HEK293 (cell line): ENCODE measurements around the gene STAC2.

Experiments used
- CTCF ChIA-PET: fragments of 350-600 bp; formaldehyde crosslinking; extraction: SDS; loops from one replicate; lab custom pipeline; 2021; ENCODE audit warnings: antibody characterized with exemption; lab: Yijun Ruan, JAX
- POLR2A ChIA-PET: fragments of 300-600 bp; formaldehyde crosslinking; extraction: SDS; loops from one replicate; lab custom pipeline; 2020; ENCODE audit warnings: antibody characterized with exemption, inconsistent platforms; lab: Yijun Ruan, JAX
- H3K27ac ChIP-seq: fragments of 200-500 bp; sonication (Bioruptor generic); 2 replicates; pipeline ENCODE4 v1.5.1; 2014; ENCODE audit warnings: low read depth, low read length, control low read depth, inconsistent platforms; ENCODE audit errors: extremely low read depth
- H3K36me3 ChIP-seq, 2 experiments: fragments of 200-500 bp in 1 of 2; sonication (Bioruptor generic) in 1 of 2; 1 replicate in 1 of 2; 2 replicates in 1 of 2; pipeline ENCODE4 v1.5.1; 2014 to 2017; ENCODE audit warnings: inconsistent platforms in 2 of 2, low read length in 2 of 2; ENCODE audit not compliant: control insufficient read depth in 2 of 2, insufficient read depth in 1 of 2
- H3K4me1 ChIP-seq: fragments of 200-500 bp; sonication (Bioruptor generic); 2 replicates; pipeline ENCODE4 v1.5.1; 2014; ENCODE audit warnings: mild to moderate bottlenecking, low read length, inconsistent platforms; ENCODE audit not compliant: control insufficient read depth, insufficient read depth
- H3K4me3 ChIP-seq: 2 replicates; pipeline ENCODE4 v1.5.1; 2011; ENCODE audit warnings: low read depth, mild to moderate bottlenecking, control low read depth, low read length, moderate library complexity
- H3K9me3 ChIP-seq: fragments of 200-500 bp; sonication (Bioruptor generic); 2 replicates; pipeline ENCODE4 v1.5.1; 2014; ENCODE audit warnings: low read depth, low read length, inconsistent platforms; ENCODE audit not compliant: control insufficient read depth, insufficient read depth
- FEZF1 ChIP-seq: fragments of 450-650 bp; formaldehyde crosslinking; IDR thresholded peaks from 2 replicates; pipeline ENCODE4 v1.5.1; 2016; ENCODE audit warnings: missing biosample characterization, missing genetic modification characterization
- GLIS2 ChIP-seq: fragments of 450-650 bp; formaldehyde crosslinking; IDR thresholded peaks from 2 replicates; pipeline ENCODE4 v1.5.1; 2016; ENCODE audit warnings: missing biosample characterization, missing genetic modification characterization
- KLF1 ChIP-seq: fragments of 450-650 bp; formaldehyde crosslinking; IDR thresholded peaks from 2 replicates; pipeline ENCODE4 v1.5.1; 2016; ENCODE audit warnings: missing biosample characterization, missing genetic modification characterization
- SP3 ChIP-seq: fragments of 450-650 bp; formaldehyde crosslinking; IDR thresholded peaks from 2 replicates; pipeline ENCODE4 v1.5.1; 2016; ENCODE audit warnings: missing biosample characterization, missing genetic modification characterization
- YY1 ChIP-seq: fragments of 450-650 bp; formaldehyde crosslinking; IDR thresholded peaks from 2 replicates; pipeline ENCODE4 v1.5.1; 2018; ENCODE audit warnings: missing biosample characterization, missing genetic modification characterization
- ZEB2 ChIP-seq: fragments of 450-650 bp; formaldehyde crosslinking; IDR thresholded peaks from 2 replicates; pipeline ENCODE4 v1.5.1; 2016; ENCODE audit warnings: missing biosample characterization, missing genetic modification characterization
- ZNF121 ChIP-seq: fragments of 450-650 bp; formaldehyde crosslinking; IDR thresholded peaks from 2 replicates; pipeline ENCODE4 v1.5.1; 2016; ENCODE audit warnings: missing biosample characterization, missing genetic modification characterization
- ZNF2 ChIP-seq: fragments of 450-650 bp; formaldehyde crosslinking; IDR thresholded peaks from 2 replicates; pipeline ENCODE4 v1.5.1; 2016; ENCODE audit warnings: missing biosample characterization, missing genetic modification characterization
- ZNF311 ChIP-seq: fragments of 450-650 bp; formaldehyde crosslinking; IDR thresholded peaks from 2 replicates; pipeline ENCODE4 v1.5.1; 2017; ENCODE audit warnings: missing biosample characterization, missing genetic modification characterization, borderline replicate concordance
- ZNF324 ChIP-seq: fragments of 450-650 bp; formaldehyde crosslinking; IDR thresholded peaks from 2 replicates; pipeline ENCODE4 v1.5.1; 2016; ENCODE audit warnings: missing biosample characterization, missing genetic modification characterization
- ZNF335 ChIP-seq: fragments of 450-650 bp; formaldehyde crosslinking; conservative IDR thresholded peaks from 2 replicates; pipeline ENCODE4 v1.5.1; 2016; ENCODE audit warnings: missing biosample characterization, missing genetic modification characterization
- ZNF423 ChIP-seq: fragments of 450-650 bp; formaldehyde crosslinking; IDR thresholded peaks from 2 replicates; pipeline ENCODE4 v1.5.1; 2016; ENCODE audit warnings: missing biosample characterization, missing genetic modification characterization
- ZNF473 ChIP-seq: fragments of 450-650 bp; formaldehyde crosslinking; IDR thresholded peaks from 2 replicates; pipeline ENCODE4 v1.5.1; 2017; ENCODE audit warnings: missing biosample characterization, missing genetic modification characterization
- ZNF621 ChIP-seq: fragments of 450-650 bp; formaldehyde crosslinking; IDR thresholded peaks from 2 replicates; pipeline ENCODE4 v1.5.1; 2017; ENCODE audit warnings: missing biosample characterization, missing genetic modification characterization
- ZNF660 ChIP-seq: fragments of 450-650 bp; IDR thresholded peaks from 2 replicates; pipeline ENCODE4 v1.5.1; 2018; ENCODE audit warnings: missing biosample characterization, mild to moderate bottlenecking, missing genetic modification characterization
- ZNF670 ChIP-seq: fragments of 450-650 bp; formaldehyde crosslinking; IDR thresholded peaks from 2 replicates; pipeline ENCODE4 v1.5.1; 2016; ENCODE audit warnings: missing biosample characterization, missing genetic modification characterization, low read depth
- ZNF768 ChIP-seq: fragments of 450-650 bp; formaldehyde crosslinking; IDR thresholded peaks from 2 replicates; pipeline ENCODE4 v1.5.1; 2018; ENCODE audit warnings: missing biosample characterization, mild to moderate bottlenecking, missing genetic modification characterization
- TF ChIP-seq, protein P1 (sequence below): fragments of 450-650 bp; formaldehyde crosslinking; IDR thresholded peaks from 2 replicates; pipeline ENCODE4 v1.5.1; 2016; ENCODE audit warnings: missing biosample characterization, missing genetic modification characterization, borderline replicate concordance
- TF ChIP-seq, protein P2 (sequence below): fragments of 450-650 bp; formaldehyde crosslinking; IDR thresholded peaks from 2 replicates; pipeline ENCODE4 v1.5.1; 2016; ENCODE audit warnings: missing biosample characterization, missing genetic modification characterization
- TF ChIP-seq, protein P3 (sequence below): fragments of 450-650 bp; formaldehyde crosslinking; IDR thresholded peaks from 2 replicates; pipeline ENCODE4 v1.5.0; 2017; ENCODE audit warnings: missing biosample characterization, missing genetic modification characterization, borderline replicate concordance
- TF ChIP-seq, protein P4 (sequence below): fragments of 450-650 bp; formaldehyde crosslinking; IDR thresholded peaks from 2 replicates; pipeline ENCODE4 v1.5.1; 2016; ENCODE audit warnings: missing biosample characterization, missing genetic modification characterization
- TF ChIP-seq, protein P5 (sequence below): fragments of 450-650 bp; formaldehyde crosslinking; IDR thresholded peaks from 2 replicates; pipeline ENCODE4 v1.5.1; 2016; ENCODE audit warnings: missing biosample characterization, missing genetic modification characterization

STAC2 gene

DNA sequence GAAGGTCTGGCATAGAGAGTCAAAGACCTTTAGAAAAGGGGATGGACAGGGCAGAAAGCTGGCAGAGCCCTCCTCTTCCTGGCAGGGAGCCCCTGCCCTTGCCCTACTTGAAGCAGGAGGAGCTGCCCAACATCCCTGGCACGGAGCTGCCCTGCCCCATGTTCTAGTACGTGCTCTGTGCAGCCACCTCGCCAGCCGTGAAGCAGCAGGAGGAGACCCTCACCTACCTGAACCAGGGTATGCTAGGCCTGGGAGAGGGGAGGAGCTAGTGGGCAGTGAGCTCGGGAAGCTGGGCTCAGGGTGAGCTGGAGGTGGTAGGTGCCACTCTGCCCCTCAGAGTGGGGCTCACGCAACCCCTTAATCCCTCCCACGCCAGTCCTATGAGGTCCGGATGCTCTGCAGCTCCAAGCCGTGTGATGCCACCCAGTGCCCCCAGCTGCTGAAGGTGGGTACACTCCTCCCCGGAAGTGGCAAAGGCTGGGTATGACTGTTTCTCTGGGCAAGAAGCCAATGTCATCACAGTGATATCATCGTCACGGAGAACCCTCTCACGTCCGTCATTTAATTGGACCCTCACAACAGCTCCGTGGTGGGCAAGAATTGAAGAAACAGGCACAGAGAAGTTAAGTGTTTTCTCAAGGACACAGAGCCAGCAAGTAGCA, 12.7 kb upstream of the STAC2 start (continued):
- 0 out of 2 replicates have a peak, but pooled peaks have one; percentile 18 for TF ChIP-seq ZNF660
- TF ChIP-seq GLIS2 (tag by site-specific recombination): peak; percentile 68
- TF ChIP-seq, protein P1, sequence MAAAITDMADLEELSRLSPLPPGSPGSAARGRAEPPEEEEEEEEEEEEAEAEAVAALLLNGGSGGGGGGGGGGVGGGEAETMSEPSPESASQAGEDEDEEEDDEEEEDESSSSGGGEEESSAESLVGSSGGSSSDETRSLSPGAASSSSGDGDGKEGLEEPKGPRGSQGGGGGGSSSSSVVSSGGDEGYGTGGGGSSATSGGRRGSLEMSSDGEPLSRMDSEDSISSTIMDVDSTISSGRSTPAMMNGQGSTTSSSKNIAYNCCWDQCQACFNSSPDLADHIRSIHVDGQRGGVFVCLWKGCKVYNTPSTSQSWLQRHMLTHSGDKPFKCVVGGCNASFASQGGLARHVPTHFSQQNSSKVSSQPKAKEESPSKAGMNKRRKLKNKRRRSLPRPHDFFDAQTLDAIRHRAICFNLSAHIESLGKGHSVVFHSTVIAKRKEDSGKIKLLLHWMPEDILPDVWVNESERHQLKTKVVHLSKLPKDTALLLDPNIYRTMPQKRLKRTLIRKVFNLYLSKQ (tag by site-specific recombination): no peak
- TF ChIP-seq ZNF335: no peak
- 0 out of 2 replicates have a peak, but pooled peaks have one; percentile 11 for TF ChIP-seq FEZF1 (tag by site-specific recombination)
- TF ChIP-seq YY1 (tag by site-specific recombination): no peak
- no peak for TF ChIP-seq ZNF121
- TF ChIP-seq, protein P2, sequence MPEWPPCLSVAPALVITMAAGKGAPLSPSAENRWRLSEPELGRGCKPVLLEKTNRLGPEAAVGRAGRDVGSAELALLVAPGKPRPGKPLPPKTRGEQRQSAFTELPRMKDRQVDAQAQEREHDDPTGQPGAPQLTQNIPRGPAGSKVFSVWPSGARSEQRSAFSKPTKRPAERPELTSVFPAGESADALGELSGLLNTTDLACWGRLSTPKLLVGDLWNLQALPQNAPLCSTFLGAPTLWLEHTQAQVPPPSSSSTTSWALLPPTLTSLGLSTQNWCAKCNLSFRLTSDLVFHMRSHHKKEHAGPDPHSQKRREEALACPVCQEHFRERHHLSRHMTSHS: no peak
- TF ChIP-seq ZEB2: peak; percentile 66; the same call in 1 of the 2 replicates

DNA sequence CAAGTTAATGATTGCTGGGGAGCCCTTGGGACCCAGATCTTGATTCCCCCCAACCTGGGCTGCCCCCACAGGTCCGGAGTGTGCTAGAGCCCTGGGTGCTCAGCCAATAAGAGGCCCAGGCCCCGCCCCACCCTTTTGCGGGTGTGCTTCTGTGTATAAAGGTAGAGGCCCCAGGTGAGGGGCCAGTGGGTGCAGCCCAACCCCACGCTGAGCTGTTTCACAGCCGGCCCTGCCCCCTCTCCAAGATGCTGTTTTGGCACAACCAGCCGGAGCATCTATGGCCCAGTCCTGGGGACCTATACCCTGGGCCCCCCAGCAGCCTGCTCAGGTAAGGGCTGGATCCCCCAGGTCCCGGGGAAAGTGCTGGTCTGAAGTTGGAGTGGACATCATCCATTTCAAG, 11.8 kb upstream of the STAC2 start:
- Histone ChIP-seq H3K4me1 (no peaks in the 10 kb centered on the region; the same call in 1 of the 2 replicates), H3K36me3 (no peaks in the 10 kb centered on the region), H3K27ac (no peak overlapping the region), H3K4me3 (no peak overlapping the region), H3K9me3 (no peaks in the 10 kb centered on the region)
- ChIA-PET POLR2A (interaction anchor here (1.2 to 6.0 kb wide), 3 partner anchors 12 to 38 kb away, joined by 3 to 47 read pairs (median 42); partner anchors contain the start of genes RPL19 and STAC2), CTCF (interaction anchor here (0.6 to 20.9 kb wide), 12 partner anchors 8 to 255 kb away, joined by 3 to 733 read pairs (median 4); partner anchors contain the start of genes RPL19 and STAC2)
- TF ChIP-seq, protein P3, sequence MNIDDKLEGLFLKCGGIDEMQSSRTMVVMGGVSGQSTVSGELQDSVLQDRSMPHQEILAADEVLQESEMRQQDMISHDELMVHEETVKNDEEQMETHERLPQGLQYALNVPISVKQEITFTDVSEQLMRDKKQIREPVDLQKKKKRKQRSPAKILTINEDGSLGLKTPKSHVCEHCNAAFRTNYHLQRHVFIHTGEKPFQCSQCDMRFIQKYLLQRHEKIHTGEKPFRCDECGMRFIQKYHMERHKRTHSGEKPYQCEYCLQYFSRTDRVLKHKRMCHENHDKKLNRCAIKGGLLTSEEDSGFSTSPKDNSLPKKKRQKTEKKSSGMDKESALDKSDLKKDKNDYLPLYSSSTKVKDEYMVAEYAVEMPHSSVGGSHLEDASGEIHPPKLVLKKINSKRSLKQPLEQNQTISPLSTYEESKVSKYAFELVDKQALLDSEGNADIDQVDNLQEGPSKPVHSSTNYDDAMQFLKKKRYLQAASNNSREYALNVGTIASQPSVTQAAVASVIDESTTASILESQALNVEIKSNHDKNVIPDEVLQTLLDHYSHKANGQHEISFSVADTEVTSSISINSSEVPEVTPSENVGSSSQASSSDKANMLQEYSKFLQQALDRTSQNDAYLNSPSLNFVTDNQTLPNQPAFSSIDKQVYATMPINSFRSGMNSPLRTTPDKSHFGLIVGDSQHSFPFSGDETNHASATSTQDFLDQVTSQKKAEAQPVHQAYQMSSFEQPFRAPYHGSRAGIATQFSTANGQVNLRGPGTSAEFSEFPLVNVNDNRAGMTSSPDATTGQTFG (tag by site-specific recombination): no peak
- TF ChIP-seq, protein P4, sequence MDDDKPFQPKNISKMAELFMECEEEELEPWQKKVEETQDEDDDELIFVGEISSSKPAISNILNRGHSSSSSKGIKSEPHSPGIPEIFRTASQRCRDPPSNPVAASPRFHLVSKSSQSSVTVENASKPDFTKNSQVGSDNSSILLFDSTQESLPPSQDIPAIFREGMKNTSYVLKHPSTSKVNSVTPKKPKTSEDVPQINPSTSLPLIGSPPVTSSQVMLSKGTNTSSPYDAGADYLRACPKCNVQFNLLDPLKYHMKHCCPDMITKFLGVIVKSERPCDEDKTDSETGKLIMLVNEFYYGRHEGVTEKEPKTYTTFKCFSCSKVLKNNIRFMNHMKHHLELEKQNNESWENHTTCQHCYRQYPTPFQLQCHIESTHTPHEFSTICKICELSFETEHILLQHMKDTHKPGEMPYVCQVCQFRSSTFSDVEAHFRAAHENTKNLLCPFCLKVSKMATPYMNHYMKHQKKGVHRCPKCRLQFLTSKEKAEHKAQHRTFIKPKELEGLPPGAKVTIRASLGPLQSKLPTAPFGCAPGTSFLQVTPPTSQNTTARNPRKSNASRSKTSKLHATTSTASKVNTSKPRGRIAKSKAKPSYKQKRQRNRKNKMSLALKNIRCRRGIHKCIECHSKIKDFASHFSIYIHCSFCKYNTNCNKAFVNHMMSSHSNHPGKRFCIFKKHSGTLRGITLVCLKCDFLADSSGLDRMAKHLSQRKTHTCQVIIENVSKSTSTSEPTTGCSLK (tag by site-specific recombination): no peak
- TF ChIP-seq, protein P5, sequence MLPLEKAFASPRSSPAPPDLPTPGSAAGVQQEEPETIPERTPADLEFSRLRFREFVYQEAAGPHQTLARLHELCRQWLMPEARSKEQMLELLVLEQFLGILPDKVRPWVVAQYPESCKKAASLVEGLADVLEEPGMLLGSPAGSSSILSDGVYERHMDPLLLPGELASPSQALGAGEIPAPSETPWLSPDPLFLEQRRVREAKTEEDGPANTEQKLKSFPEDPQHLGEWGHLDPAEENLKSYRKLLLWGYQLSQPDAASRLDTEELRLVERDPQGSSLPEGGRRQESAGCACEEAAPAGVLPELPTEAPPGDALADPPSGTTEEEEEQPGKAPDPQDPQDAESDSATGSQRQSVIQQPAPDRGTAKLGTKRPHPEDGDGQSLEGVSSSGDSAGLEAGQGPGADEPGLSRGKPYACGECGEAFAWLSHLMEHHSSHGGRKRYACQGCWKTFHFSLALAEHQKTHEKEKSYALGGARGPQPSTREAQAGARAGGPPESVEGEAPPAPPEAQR: no peak
- TF ChIP-seq ZNF423 (tag by site-specific recombination): no peak
- TF ChIP-seq SP3 (tag by site-specific recombination): no peak
- no peak for TF ChIP-seq ZNF621 (tag by site-specific recombination)
- no peak for TF ChIP-seq ZNF2 (tag by site-specific recombination)
- no peak for TF ChIP-seq ZNF768 (tag by site-specific recombination)
- no peak for TF ChIP-seq KLF1 (tag by site-specific recombination)
- no peak for TF ChIP-seq ZNF335
- no peak for TF ChIP-seq ZNF324 (tag by site-specific recombination)
- no peak for TF ChIP-seq ZNF473 (tag by site-specific recombination)
- no peak for TF ChIP-seq ZNF670
- no peak for TF ChIP-seq ZNF311 (tag by site-specific recombination)
